ENCODE data around the gene RAD50. TPM values are rescaled to one million over a fixed set of nuclear protein-coding genes. Genes with fewer than 3 reads are reported as not detected.

RAD50 gene
- total and polyA plus RNA-seq, 10 of the 15 experiments (the other 5 are each of a cell fraction or from before 2014, with no cell fraction given) = 12.8 to 68.6 (median 47.0) TPM

GRCh38 chr5:132556763-132557477 lies at the start of gene RAD50 (continued):
- TF ChIP-seq CEBPZ (IDR thresholded peaks at IDR 0.05; ENCODE audit: low read depth, low read length) (no peak), HDAC2 (IDR thresholded peaks at IDR 0.05) (no peak), EGR1 (IDR thresholded peaks at IDR 0.05; ENCODE audit: borderline replicate concordance in 1 of 2, low read depth in 2 of 2, low read length in 2 of 2) (peak; percentile 27 to 31; a peak in 2 of 3 replicates), NFIC (IDR thresholded peaks at IDR 0.05; ENCODE audit: low read depth, low read length) (no peak), ZZZ3 (IDR thresholded peaks at IDR 0.05; ENCODE audit: control insufficient read depth, insufficient read length, low read depth) (no peak), POLR2A (IDR thresholded peaks at IDR 0.05; ENCODE audit: low read depth, low read length) (peak; percentile 99), SP1 (IDR thresholded peaks at IDR 0.05; ENCODE audit: low read depth, low read length) (peak; percentile 52), USF2 (IDR thresholded peaks at IDR 0.05; ENCODE audit: borderline replicate concordance, low read depth, low read length) (peak; percentile 90), E4F1 (IDR thresholded peaks at IDR 0.05; ENCODE audit: borderline replicate concordance, partially characterized antibody) (peak; percentile 91), NBN (IDR thresholded peaks at IDR 0.05) (peak; percentile 87; the same call in 1 of the 2 replicates), BCL11A (IDR thresholded peaks at IDR 0.05; ENCODE audit: low read depth, low read length) (peak; percentile 34; the same call in 1 of the 2 replicates), BCL3 (IDR thresholded peaks at IDR 0.05; ENCODE audit: borderline replicate concordance, insufficient read depth, low read depth, low read length, poor library complexity, severe bottlenecking) (peak; percentile 51), SMAD1 (IDR thresholded peaks at IDR 0.05; ENCODE audit: low read depth, partially characterized antibody) (no peak), HDGF (IDR thresholded peaks at IDR 0.05) (peak; percentile 90; the same call in 1 of the 2 replicates), NFYA (IDR thresholded peaks at IDR 0.05; ENCODE audit: borderline replicate concordance, low read depth, low read length) (no peak), RUNX3 (IDR thresholded peaks at IDR 0.05; ENCODE audit: low read length) (peak; percentile 82), SUZ12 (IDR thresholded peaks at IDR 0.05; ENCODE audit: unreplicated experiment) (no peak), BCLAF1 (IDR thresholded peaks at IDR 0.05) (no peak), KAT2A (conservative IDR thresholded peaks at IDR 0.05; ENCODE audit: control insufficient read depth, low read depth, low read length) (no peak)

All from GM12878 (cell line).